Posterior vena cava (tissue), 2 donors: ENCODE results near the gene AGTR1. TPM values are rescaled to one million over a fixed set of nuclear protein-coding genes. Genes with fewer than 3 reads are reported as not detected.

Experiments
- DNase-seq: peaks from one replicate; pipeline ENCODE4 v3.0.0-alpha.2; 2020; ENCODE audit warnings: low spot score
- intact Hi-C, 2 donors: fragments of 100-400 bp; cut with DNase I; formaldehyde crosslinking; loops; one replicate each; pipeline versions ENCODE4 v1.14.1 to v1.14.2; 2022 to 2023
- total RNA-seq, 2 donors: library from RNA; stranded (reverse); fragmentation: NEBNext Ultra II Directional; extraction: Animal tissue kit (Norgen Biotek cat#: 25700); gene quantifications; one replicate each; pipeline ENCODE4 v1.2.1, GENCODE V29; 2021
- donor health status: DM: yes; HTN: yes; CAD: no.
- donor health status: DM: yes; HTN: yes; CAD: no.

Gene AGTR1
- total RNA-seq, 2 donors from 2014 or later: 6.9 to 8.9 TPM

- intact Hi-C loops: loop anchor here in 1 of 2 donors (10.0 kb wide), 1 partner anchor 332 kb away; no protein-coding TSS in a partner anchor
- DNase-seq: no peak
Observed at GRCh38 chr3:148716657-148717056, 19.0 kb downstream of the AGTR1 start.

- intact Hi-C loops: loop anchor here in 1 of 2 donors (10.0 kb wide), 1 partner anchor 333 kb away; no protein-coding TSS in a partner anchor
Observed at GRCh38 chr3:148717885-148718561, 20.3 kb downstream of the AGTR1 start.

GRCh38 chr3:148718982-148719862, 21.5 kb downstream of the AGTR1 start:
- intact Hi-C loops: loop anchor here in 1 of 2 donors (10.0 kb wide), 1 partner anchor 334 kb away; no protein-coding TSS in a partner anchor
- no peak for DNase-seq

More at GRCh38 chr3:148717885-148718561, 20.3 kb downstream of the AGTR1 start:
- no peak for DNase-seq

- intact Hi-C loops: no loop called here
- DNase-seq: no peak
Observed at GRCh38 chr3:148720873-148721272, 23.2 kb downstream of the AGTR1 start.

- no peak for DNase-seq
- intact Hi-C loops: no loop called here
Observed at GRCh38 chr3:148723631-148724030, 25.9 kb downstream of the AGTR1 start.

GRCh38 chr3:148727231-148727630, 29.5 kb downstream of the AGTR1 start:
- DNase-seq: no peak
- intact Hi-C loops: no loop called here

- intact Hi-C loops: no loop called here
Observed at GRCh38 chr3:148728753-148729152, 31.1 kb downstream of the AGTR1 start.

GRCh38 chr3:148729476-148730055, 31.9 kb downstream of the AGTR1 start:
- no peak for DNase-seq
- intact Hi-C loops: no loop called here

More at GRCh38 chr3:148728753-148729152, 31.1 kb downstream of the AGTR1 start:
- no peak for DNase-seq

GRCh38 chr3:148730676-148731075, 33.0 kb downstream of the AGTR1 start:
- intact Hi-C loops: no loop called here
- no peak for DNase-seq

- DNase-seq: no peak
- intact Hi-C loops: no loop called here
Observed at GRCh38 chr3:148735597-148735996, 37.9 kb downstream of the AGTR1 start.

GRCh38 chr3:148736086-148736485, 38.4 kb downstream of the AGTR1 start:
- intact Hi-C loops: no loop called here
- DNase-seq: no peak

- intact Hi-C loops: no loop called here
- no peak for DNase-seq
Observed at GRCh38 chr3:148737104-148737530, 39.4 kb downstream of the AGTR1 start.

GRCh38 chr3:148739720-148740119, 42.0 kb downstream of the AGTR1 start:
- intact Hi-C loops: no loop called here
- no peak for DNase-seq

GRCh38 chr3:148740291-148740690, 42.6 kb downstream of the AGTR1 start:
- no peak for DNase-seq
- intact Hi-C loops: no loop called here

GRCh38 chr3:148741219-148741618, 43.5 kb downstream of the AGTR1 start:
- intact Hi-C loops: no loop called here

GRCh38 chr3:148742118-148742517, 44.4 kb downstream of the AGTR1 start:
- intact Hi-C loops: no loop called here
- DNase-seq: no peak

More at GRCh38 chr3:148741219-148741618, 43.5 kb downstream of the AGTR1 start:
- no peak for DNase-seq

GRCh38 chr3:148746053-148746452, 48.4 kb downstream of the AGTR1 start:
- intact Hi-C loops: no loop called here
- no peak for DNase-seq

- DNase-seq: no peak
- intact Hi-C loops: no loop called here
Observed at GRCh38 chr3:148748283-148748682, 50.6 kb downstream of the AGTR1 start.

GRCh38 chr3:148750296-148750695, 52.6 kb downstream of the AGTR1 start:
- no peak for DNase-seq
- intact Hi-C loops: no loop called here

GRCh38 chr3:148751461-148751860, 53.8 kb downstream of the AGTR1 start:
- intact Hi-C loops: no loop called here
- no peak for DNase-seq
